SK-N-SH (cell line): ENCODE measurements around the gene LETM1. TPM values are rescaled to one million over a fixed set of nuclear protein-coding genes. Genes with fewer than 3 reads are reported as not detected.

ENCODE experiments used
- CTCF ChIA-PET: fragments of 300-600, 350-600 bp; formaldehyde crosslinking; extraction: SDS; loops from one replicate; lab custom pipeline; 2021; lab: Yijun Ruan, JAX
- POLR2A ChIA-PET: fragments of 350-600 bp; sonication (Branson Sonifier 250); formaldehyde crosslinking; extraction: SDS; loops from one replicate; lab custom pipeline; 2020; ENCODE audit warnings: antibody characterized with exemption, inconsistent platforms; lab: Yijun Ruan, JAX
- DNase-seq: peaks from one replicate; pipeline ENCODE4 v3.0.0; 2012
- H2AFZ ChIP-seq: fragments of 200-600 bp; sonication (generic); 2 replicates; pipeline ENCODE4 v1.8.1; 2016; ENCODE audit warnings: antibody characterized with exemption, mild to moderate bottlenecking, low read depth
- H3F3A ChIP-seq: fragments of 200-600 bp; sonication (generic); replicated peaks from 2 replicates; pipeline ENCODE3; 2016; ENCODE audit warnings: antibody characterized with exemption, mild to moderate bottlenecking; ENCODE audit not compliant: insufficient read depth
- H3K27ac ChIP-seq, 2 experiments: fragments of 200-500 bp in 1 of 2; fragments of 200-600 bp in 1 of 2; sonication (Bioruptor generic) in 1 of 2; sonication (generic), shearing (Covaris generic) in 1 of 2; 2 replicates each; pipeline versions ENCODE4 v1.5.1 to v1.6.1; 2014 to 2016; ENCODE audit warnings: low read depth in 2 of 2, inconsistent platforms in 1 of 2, low read length in 1 of 2, mild to moderate bottlenecking in 1 of 2, mixed read lengths in 1 of 2
- H3K27me3 ChIP-seq: fragments of 200-600 bp; sonication (generic), shearing (Covaris generic); 2 replicates; pipeline ENCODE4 v1.6.1; 2016; ENCODE audit warnings: mixed run types; ENCODE audit not compliant: insufficient read depth
- H3K36me3 ChIP-seq, 2 experiments: fragments of 200-500 bp in 1 of 2; fragments of 200-600 bp in 1 of 2; sonication (Bioruptor generic) in 1 of 2; sonication (generic) in 1 of 2; replicated peaks in 1 of 2; 2 replicates each; pipeline versions ENCODE3 to v1.5.1; 2014 to 2016; ENCODE audit warnings: low read length in 1 of 2, mild to moderate bottlenecking in 1 of 2; ENCODE audit not compliant: insufficient read depth in 2 of 2, control insufficient read depth in 1 of 2
- H3K4me1 ChIP-seq, 2 experiments: fragments of 200-500 bp in 1 of 2; fragments of 200-600 bp in 1 of 2; sonication (Bioruptor generic) in 1 of 2; sonication (generic), shearing (Covaris generic) in 1 of 2; 2 replicates each; pipeline versions ENCODE4 v1.5.1 to v1.6.1; 2014 to 2016; ENCODE audit warnings: low read depth in 1 of 2, low read length in 1 of 2, mixed run types in 1 of 2; ENCODE audit not compliant: insufficient read depth in 2 of 2, control insufficient read depth in 1 of 2
- H3K4me2 ChIP-seq: fragments of 200-600 bp; sonication (generic), shearing (Covaris generic); 2 replicates; pipeline ENCODE4 v1.6.1; 2017; ENCODE audit warnings: mixed run types
- H3K4me3 ChIP-seq, 2 experiments: fragments of 200-500 bp in 1 of 2; fragments of 200-600 bp in 1 of 2; sonication (Bioruptor generic) in 1 of 2; sonication (generic), shearing (Covaris generic) in 1 of 2; 2 replicates each; pipeline versions ENCODE4 v1.5.1 to v1.8.1; 2014 to 2016; ENCODE audit warnings: low read depth in 2 of 2, inconsistent platforms in 1 of 2, low read length in 1 of 2, mild to moderate bottlenecking in 1 of 2, mixed read lengths in 1 of 2, moderate library complexity in 1 of 2
- H3K79me2 ChIP-seq: fragments of 200-600 bp; sonication (generic); 2 replicates; pipeline ENCODE4 v1.8.1; 2017; ENCODE audit warnings: mild to moderate bottlenecking; ENCODE audit not compliant: insufficient read depth
- H3K9ac ChIP-seq: fragments of 200-600 bp; sonication (generic); 2 replicates; pipeline ENCODE4 v1.6.1; 2017; ENCODE audit warnings: mixed run types
- H3K9me2 ChIP-seq: fragments of 200-600 bp; sonication (generic); 2 replicates; pipeline ENCODE4 v1.6.1; 2017; ENCODE audit warnings: mixed run types
- H3K9me3 ChIP-seq: fragments of 200-600 bp; sonication (generic); 2 replicates; pipeline ENCODE4 v1.6.1; 2017; ENCODE audit warnings: mixed run types, mild to moderate bottlenecking, moderate library complexity
- H4K20me1 ChIP-seq: fragments of 200-600 bp; sonication (generic); 2 replicates; pipeline ENCODE4 v1.6.1; 2017; ENCODE audit warnings: mild to moderate bottlenecking, mixed run types; ENCODE audit not compliant: insufficient read depth
- EP300 ChIP-seq, 2 experiments: IDR thresholded peaks; 2 replicates each; pipeline versions ENCODE4 v1.4.0 to v1.6.1; 2012; ENCODE audit warnings: borderline replicate concordance in 1 of 2, low read depth in 1 of 2, low read length in 1 of 2
- EZH2phosphoT487 ChIP-seq: fragments of 200-600 bp; sonication (generic); IDR thresholded peaks from 2 replicates; pipeline ENCODE4 v1.6.1; 2017; ENCODE audit warnings: low read depth, mixed run types, mild to moderate bottlenecking, antibody characterized with exemption, moderate library complexity, borderline replicate concordance
- FOSL2 ChIP-seq: IDR thresholded peaks from 2 replicates; pipeline ENCODE4 v1.4.0; 2012; ENCODE audit warnings: low read depth, mild to moderate bottlenecking, moderate library complexity, borderline replicate concordance
- FOXJ3 ChIP-seq: sonication (generic); formaldehyde crosslinking; IDR thresholded peaks from 2 replicates; pipeline ENCODE4 v1.5.1; 2020; ENCODE audit warnings: mild to moderate bottlenecking, missing genetic modification reagents
- GABPA ChIP-seq: IDR thresholded peaks from 2 replicates; pipeline ENCODE4 v1.4.0; 2012; ENCODE audit warnings: low read depth, mild to moderate bottlenecking
- MEF2A ChIP-seq: IDR thresholded peaks from 2 replicates; pipeline ENCODE4 v1.4.0; 2012; ENCODE audit warnings: low read depth, borderline replicate concordance
- NRF1 ChIP-seq: IDR thresholded peaks from 2 replicates; pipeline ENCODE4 v1.6.1; 2012; ENCODE audit warnings: low read depth, mild to moderate bottlenecking, low read length
- RAD21 ChIP-seq: IDR thresholded peaks from 2 replicates; pipeline ENCODE4 v1.6.1; 2012; ENCODE audit warnings: mild to moderate bottlenecking, low read length
- RCOR1 ChIP-seq: fragments of 150-350 bp; IDR thresholded peaks from 2 replicates; pipeline ENCODE4 v1.6.1; 2017; ENCODE audit warnings: antibody characterized with exemption, low read length
- REST ChIP-seq: IDR thresholded peaks from 2 replicates; pipeline ENCODE4 v1.6.1; 2012; ENCODE audit warnings: mild to moderate bottlenecking, low read depth, low read length, moderate library complexity
- RFX5 ChIP-seq: IDR thresholded peaks from 2 replicates; pipeline ENCODE4 v1.6.1; 2012; ENCODE audit warnings: mild to moderate bottlenecking, improper control_type of control experiment, low read length
- RXRA ChIP-seq: IDR thresholded peaks from 2 replicates; pipeline ENCODE4 v1.4.0; 2012; ENCODE audit warnings: low read depth, mild to moderate bottlenecking, borderline replicate concordance
- SIN3A ChIP-seq: IDR thresholded peaks from 2 replicates; pipeline ENCODE4 v1.6.1; 2012; ENCODE audit warnings: low read depth, mild to moderate bottlenecking, low read length, moderate library complexity, borderline replicate concordance
- SMC3 ChIP-seq: IDR thresholded peaks from 2 replicates; pipeline ENCODE4 v1.6.1; 2012; ENCODE audit warnings: low read depth, low read length, improper control_type of control experiment
- TCF12 ChIP-seq: IDR thresholded peaks from 2 replicates; pipeline ENCODE4 v1.4.0; 2012
- USF1 ChIP-seq: IDR thresholded peaks from 2 replicates; pipeline ENCODE4 v1.4.0; 2012; ENCODE audit warnings: low read depth, borderline replicate concordance
- WGBS: methylation state at CpG from one replicate; pipeline ENCODE4 v1.1.6; 2017; ENCODE audit warnings: low lambda C conversion rate; 5-methylcytosine and 5-hydroxymethylcytosine counted together
- polyA plus RNA-seq, 3 experiments: library from polyadenylated mRNA; depleted of rRNA; stranded (reverse); fragments of >200 nt; gene quantifications; 2 replicates each; pipeline ENCODE4 v1.2.3, GENCODE V29; 2012
- TF ChIP-seq, protein P1 (sequence below): fragments of 150-350 bp; IDR thresholded peaks from 2 replicates; pipeline ENCODE4 v1.6.1; 2017; ENCODE audit warnings: antibody characterized with exemption, low read length, low read depth, borderline replicate concordance

LETM1 gene
- polyA plus RNA-seq, 1 of the 3 experiments (the other 2 are of a cell fraction) = 25.8 TPM

DNA sequence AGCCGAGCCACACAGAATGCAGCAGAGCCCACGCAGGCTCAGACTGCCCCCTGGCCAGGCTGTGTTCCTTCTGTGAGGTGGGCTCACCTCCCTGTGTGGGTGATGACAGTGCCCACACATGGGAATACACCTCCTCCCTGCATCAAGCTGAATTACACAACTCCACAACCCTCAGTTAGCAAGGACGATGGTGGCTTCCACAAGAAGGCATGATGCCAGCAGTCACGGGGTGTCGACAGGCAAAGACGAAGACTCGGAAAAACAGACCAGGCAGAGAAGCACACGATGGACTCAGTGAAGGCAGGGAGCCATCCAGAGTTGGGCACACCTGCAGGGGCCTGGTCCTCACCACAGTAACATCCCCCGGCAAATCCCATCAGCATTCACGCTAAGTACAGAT is 12.1 kb downstream of the LETM1 start:
- H3K9ac ChIP-seq = no peak overlapping the region
- H3F3A ChIP-seq = peaks cover 3% of the 10 kb centered on the region
- no peak overlapping the region for H3K4me3 ChIP-seq
- no peaks in the 10 kb centered on the region for H3K27me3 ChIP-seq
- H3K79me2 ChIP-seq = peaks cover 66% of the 10 kb centered on the region
- H3K9me3 ChIP-seq = no peaks in the 10 kb centered on the region
- H3K4me2 ChIP-seq = no peak overlapping the region
- WGBS = 86% methylated on average over 9 of the region's 10 CpGs
- peaks cover 26 to 35% of the 10 kb centered on the region in 2 experiments for H3K36me3 ChIP-seq
- POLR2A ChIA-PET = no interaction called here
- no peak overlapping the region for H2AFZ ChIP-seq
- no peak for DNase-seq
- CTCF ChIA-PET = interaction anchor here (1.0 to 1.5 kb wide), 2 partner anchors 55 to 117 kb away, joined by 3 read pairs; no protein-coding TSS in a partner anchor
- H4K20me1 ChIP-seq = peaks cover 10% of the 10 kb centered on the region; the same call in 1 of the 2 replicates
- no peaks in the 10 kb centered on the region for H3K9me2 ChIP-seq
- no peaks in the 10 kb centered on the region for H3K4me1 ChIP-seq
- TF ChIP-seq GABPA (no peak), EP300 (IDR thresholded peaks at IDR 0.05; ENCODE audit: borderline replicate concordance in 1 of 2, low read depth in 1 of 2, low read length in 1 of 2) (no peak), FOXJ3 (no peak), REST (no peak), SMC3 (no peak), FOSL2 (no peak), EZH2phosphoT487 (no peak), TCF12 (no peak), RAD21 (no peak), RXRA (no peak), MEF2A (no peak), SIN3A (no peak), RCOR1 (no peak), RFX5 (no peak), USF1 (no peak), NRF1 (no peak)
- TF ChIP-seq, protein P1, sequence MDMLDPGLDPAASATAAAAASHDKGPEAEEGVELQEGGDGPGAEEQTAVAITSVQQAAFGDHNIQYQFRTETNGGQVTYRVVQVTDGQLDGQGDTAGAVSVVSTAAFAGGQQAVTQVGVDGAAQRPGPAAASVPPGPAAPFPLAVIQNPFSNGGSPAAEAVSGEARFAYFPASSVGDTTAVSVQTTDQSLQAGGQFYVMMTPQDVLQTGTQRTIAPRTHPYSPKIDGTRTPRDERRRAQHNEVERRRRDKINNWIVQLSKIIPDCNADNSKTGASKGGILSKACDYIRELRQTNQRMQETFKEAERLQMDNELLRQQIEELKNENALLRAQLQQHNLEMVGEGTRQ = no peak
- H3K27ac ChIP-seq = no peak overlapping the region
